HG03342 (cell line): ENCODE results near the gene ZNF281.
"Not testable (repeated sequence)": the region's sequence is repeated elsewhere in the genome, so short reads cannot be mapped to it uniquely, and the experiment has no call there.

Experiments
- ATAC-seq: cut with Tn5 transposase; IDR thresholded peaks from one replicate; pipeline ENCODE4 v1.9.1; 2021; ENCODE audit warnings: mild to moderate bottlenecking, moderate library complexity; ENCODE audit not compliant: unreplicated experiment

ZNF281 gene

GRCh38 chr1:200409761-200410565, at the start of gene ZNF281:
TSS of gene ZNF281 (minus strand) at chr1:200410036. CDS start at chr1:200409705, 331 bp downstream.
- ATAC-seq = peak; percentile 97

- no peak for ATAC-seq
These were observed 48.9 kb upstream of the ZNF281 start for GRCh38 chr1:200458780-200459179.

GRCh38 chr1:200457810-200458209, 48.0 kb upstream of the ZNF281 start:
- ATAC-seq = no peak

GRCh38 chr1:200454425-200454824, 44.6 kb upstream of the ZNF281 start:
- ATAC-seq = no peak

- no peak for ATAC-seq
These were observed 43.7 kb upstream of the ZNF281 start for GRCh38 chr1:200453553-200453905.

GRCh38 chr1:200452850-200453552, 43.2 kb upstream of the ZNF281 start:
- no peak for ATAC-seq

- ATAC-seq = peak; percentile 91
These were observed 38.4 kb upstream of the ZNF281 start for GRCh38 chr1:200448034-200448762.

- ATAC-seq = no peak
These were observed 35.4 kb upstream of the ZNF281 start for GRCh38 chr1:200445213-200445612.

GRCh38 chr1:200444478-200444877, 34.6 kb upstream of the ZNF281 start:
- no peak for ATAC-seq

GRCh38 chr1:200443860-200444259, 34.0 kb upstream of the ZNF281 start:
- no peak for ATAC-seq

- no peak for ATAC-seq
These were observed 32.8 kb upstream of the ZNF281 start for GRCh38 chr1:200442537-200443156.

GRCh38 chr1:200442023-200442422, 32.2 kb upstream of the ZNF281 start:
- no peak for ATAC-seq

GRCh38 chr1:200438911-200439310, 29.1 kb upstream of the ZNF281 start:
- no peak for ATAC-seq

GRCh38 chr1:200438413-200438812, 28.6 kb upstream of the ZNF281 start:
- ATAC-seq = not testable (repeated sequence)

- no peak for ATAC-seq
These were observed 27.8 kb upstream of the ZNF281 start for GRCh38 chr1:200437556-200438203.

- no peak for ATAC-seq
These were observed 27.3 kb upstream of the ZNF281 start for GRCh38 chr1:200437088-200437487.

GRCh38 chr1:200436436-200436835, 26.6 kb upstream of the ZNF281 start:
- no peak for ATAC-seq

- ATAC-seq = no peak
These were observed 25.5 kb upstream of the ZNF281 start for GRCh38 chr1:200435200-200435780.

- ATAC-seq = no peak
These were observed 23.8 kb upstream of the ZNF281 start for GRCh38 chr1:200433586-200433985.

- no peak for ATAC-seq
These were observed 22.8 kb upstream of the ZNF281 start for GRCh38 chr1:200432586-200432985.
